ENCODE measurements around the gene DNAJB13. TPM values are rescaled to one million over a fixed set of nuclear protein-coding genes. Genes with fewer than 3 reads are reported as not detected.

The DNAJB13 gene
- total RNA-seq, 3 donors from 2014 or later (not counting 1 experiment from before 2014, with no cell fraction given): 0.45 TPM; not detected in 2

DNA sequence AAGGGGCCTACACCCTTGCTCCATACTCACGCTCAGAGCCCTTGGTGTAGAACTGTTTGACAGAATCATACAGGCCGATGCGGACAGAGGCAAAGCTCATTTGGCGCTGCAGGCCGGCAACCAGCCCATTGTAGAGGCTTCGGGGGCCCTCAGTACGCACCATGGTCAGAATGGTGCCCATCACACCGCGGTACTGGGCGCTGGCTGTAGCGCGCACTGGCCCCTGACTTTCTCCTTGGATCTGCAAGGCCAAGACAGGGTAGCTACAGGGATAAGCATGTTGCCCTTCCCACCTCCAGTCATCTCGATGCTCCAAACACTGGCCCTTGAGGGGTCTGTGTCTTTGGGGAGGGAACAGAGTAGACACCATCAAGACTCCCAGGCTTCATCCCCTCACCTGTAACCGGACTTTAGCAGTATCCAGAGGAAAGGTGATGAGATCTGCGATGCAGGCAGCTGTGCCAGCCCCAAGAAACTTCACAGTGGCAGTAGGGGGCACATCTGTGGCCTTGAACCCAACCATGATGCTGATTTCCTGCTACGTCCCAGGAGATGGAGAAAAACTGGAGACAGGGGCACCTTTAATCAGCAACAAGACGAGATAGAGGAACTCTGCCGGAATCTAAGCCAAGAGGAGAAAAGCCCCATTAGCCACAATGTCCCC lies 27.2 kb downstream of the DNAJB13 start:
- DNase-seq: no peak
- Mint-ChIP-seq H3K27me3 (ENCODE audit: low read depth in 2 of 2) (no peaks in the 10 kb centered on the region), H3K4me1 (peaks cover 81 to 98% of the 10 kb centered on the region in 2 donors), H3K27ac (peak overlapping the region; percentile 97 to 99), H3K36me3 (peaks cover 23% of the 10 kb centered on the region), H3K9me3 (no peaks in the 10 kb centered on the region), H3K4me3 (peak overlapping the region; percentile 90)
- no peaks in the 10 kb centered on the region for H3K9me3 ChIP-seq (ENCODE audit: control insufficient read depth, insufficient read depth, low read length)
- TF ChIP-seq, protein P1, sequence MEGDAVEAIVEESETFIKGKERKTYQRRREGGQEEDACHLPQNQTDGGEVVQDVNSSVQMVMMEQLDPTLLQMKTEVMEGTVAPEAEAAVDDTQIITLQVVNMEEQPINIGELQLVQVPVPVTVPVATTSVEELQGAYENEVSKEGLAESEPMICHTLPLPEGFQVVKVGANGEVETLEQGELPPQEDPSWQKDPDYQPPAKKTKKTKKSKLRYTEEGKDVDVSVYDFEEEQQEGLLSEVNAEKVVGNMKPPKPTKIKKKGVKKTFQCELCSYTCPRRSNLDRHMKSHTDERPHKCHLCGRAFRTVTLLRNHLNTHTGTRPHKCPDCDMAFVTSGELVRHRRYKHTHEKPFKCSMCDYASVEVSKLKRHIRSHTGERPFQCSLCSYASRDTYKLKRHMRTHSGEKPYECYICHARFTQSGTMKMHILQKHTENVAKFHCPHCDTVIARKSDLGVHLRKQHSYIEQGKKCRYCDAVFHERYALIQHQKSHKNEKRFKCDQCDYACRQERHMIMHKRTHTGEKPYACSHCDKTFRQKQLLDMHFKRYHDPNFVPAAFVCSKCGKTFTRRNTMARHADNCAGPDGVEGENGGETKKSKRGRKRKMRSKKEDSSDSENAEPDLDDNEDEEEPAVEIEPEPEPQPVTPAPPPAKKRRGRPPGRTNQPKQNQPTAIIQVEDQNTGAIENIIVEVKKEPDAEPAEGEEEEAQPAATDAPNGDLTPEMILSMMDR (IDR thresholded peaks at IDR 0.05): no peak
- H3K36me3 ChIP-seq (ENCODE audit: control insufficient read depth, insufficient read depth, low read length): peaks cover 72% of the 10 kb centered on the region
- no peak for ATAC-seq
- no peaks in the 10 kb centered on the region for H3K27me3 ChIP-seq (ENCODE audit: control insufficient read depth, insufficient read depth, low read length)
- peak overlapping the region; percentile 98 for H3K27ac ChIP-seq (ENCODE audit: low read length)
- intact Hi-C loops (cut with micrococcal nuclease): no loop called here
- no peak overlapping the region for H3K4me3 ChIP-seq (ENCODE audit: low read length)
- peaks cover 85% of the 10 kb centered on the region for H3K4me1 ChIP-seq (ENCODE audit: control insufficient read depth, insufficient read depth, low read length)
- WGBS (ENCODE audit: insufficient coverage): 95% methylated on average over 17 of the region's 18 CpGs

DNA sequence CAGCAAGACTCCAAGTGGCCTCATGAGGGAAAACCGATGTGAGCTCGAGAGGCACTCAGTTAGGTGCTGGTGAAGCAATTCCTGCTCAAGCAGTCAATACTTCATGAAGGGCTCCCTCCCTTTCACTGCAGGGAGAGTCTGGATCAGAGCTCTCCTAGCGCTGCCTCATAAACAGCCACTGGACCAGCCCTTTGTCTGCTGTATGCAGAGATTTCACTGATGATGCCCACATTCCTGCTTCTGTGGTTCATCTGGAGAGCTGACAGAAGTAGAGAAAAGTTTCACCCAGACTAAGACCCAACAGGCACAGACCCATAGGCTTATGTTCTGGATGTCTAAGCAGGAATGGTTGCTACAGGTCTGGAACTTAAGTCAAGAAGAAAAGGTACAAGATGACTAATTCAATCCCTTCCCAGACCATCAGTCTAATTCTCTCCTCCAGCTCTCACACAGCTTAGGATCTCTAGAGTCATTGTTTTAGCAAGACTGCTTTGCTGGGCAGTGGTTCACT lies 27.8 kb downstream of the DNAJB13 start:
- Histone ChIP-seq H3K27ac (ENCODE audit: low read length) (peak overlapping the region; percentile 98), H3K36me3 (ENCODE audit: control insufficient read depth, insufficient read depth, low read length) (peaks cover 70% of the 10 kb centered on the region), H3K4me1 (ENCODE audit: control insufficient read depth, insufficient read depth, low read length) (peaks cover 83% of the 10 kb centered on the region), H3K9me3 (ENCODE audit: control insufficient read depth, insufficient read depth, low read length) (no peaks in the 10 kb centered on the region), H3K27me3 (ENCODE audit: control insufficient read depth, insufficient read depth, low read length) (no peaks in the 10 kb centered on the region), H3K4me3 (ENCODE audit: low read length) (peak overlapping the region; percentile 97)
- no peaks in the 10 kb centered on the region for H3K9me3 Mint-ChIP-seq
- WGBS (ENCODE audit: insufficient coverage): 97% methylated on average over 3 of the region's 3 CpGs
- H3K4me3 Mint-ChIP-seq: peak overlapping the region; percentile 90
- ATAC-seq (no peak), DNase-seq (no peak)
- H3K4me1 Mint-ChIP-seq: peaks cover 85 to 98% of the 10 kb centered on the region in 2 donors
- intact Hi-C loops (cut with micrococcal nuclease): no loop called here
- TF ChIP-seq, protein P1 (IDR thresholded peaks at IDR 0.05): no peak
- H3K36me3 Mint-ChIP-seq: peaks cover 23% of the 10 kb centered on the region
- no peaks in the 10 kb centered on the region for H3K27me3 Mint-ChIP-seq (ENCODE audit: low read depth in 2 of 2)
- peak overlapping the region; percentile 97 to 99 for H3K27ac Mint-ChIP-seq

DNA sequence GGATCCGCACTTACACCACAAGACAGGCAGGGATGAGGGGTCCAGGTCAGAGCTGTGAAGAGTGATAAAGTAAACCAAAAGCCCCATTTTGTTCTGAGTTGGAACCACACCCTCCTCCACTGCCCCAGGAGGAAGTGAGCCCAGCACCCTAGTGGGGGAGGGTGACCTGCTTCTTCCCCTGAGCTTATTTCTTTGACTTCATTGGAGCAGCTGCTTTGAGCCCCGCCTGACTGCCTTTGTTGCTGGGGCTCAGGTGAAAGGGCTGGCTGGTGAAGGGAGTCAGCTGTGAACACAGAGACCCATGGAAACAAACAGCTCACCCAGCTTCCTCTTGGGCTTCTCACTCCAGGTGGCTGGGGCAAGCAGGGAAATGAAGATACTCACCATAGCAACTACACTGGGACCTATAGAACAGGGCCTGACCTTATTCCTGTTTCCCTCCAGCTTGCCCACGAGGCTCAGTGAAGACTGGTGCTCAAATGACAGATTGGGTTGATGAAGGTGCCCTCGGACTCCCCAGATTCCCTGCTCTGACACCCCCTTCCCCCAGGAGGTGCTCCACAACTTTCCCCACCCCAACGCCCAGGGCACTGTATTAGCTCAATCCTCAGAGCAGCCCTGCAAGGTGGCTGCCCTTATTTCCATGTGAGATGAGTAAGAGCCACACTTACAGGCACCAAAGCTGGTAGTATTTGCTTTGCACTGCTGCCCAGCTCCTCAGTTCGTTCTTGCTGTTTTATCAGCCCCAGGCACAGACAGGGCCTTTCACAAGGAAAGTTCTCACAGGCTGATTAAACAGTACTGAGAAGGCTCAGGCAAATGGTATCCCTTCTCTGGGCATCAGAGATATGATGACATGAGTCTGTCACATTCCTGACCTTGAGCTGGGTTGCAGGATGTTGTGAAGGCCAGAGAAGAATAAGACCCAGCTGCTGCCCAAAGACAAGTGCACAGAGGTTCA lies 29.5 kb downstream of the DNAJB13 start:
- peak; percentile 30 to 43 (median 31) for ATAC-seq
- 7% methylated on average over 5 of the region's 6 CpGs for WGBS (ENCODE audit: insufficient coverage)
- H3K36me3 ChIP-seq (ENCODE audit: control insufficient read depth, insufficient read depth, low read length): peaks cover 58% of the 10 kb centered on the region
- peak; percentile 53 to 91 for DNase-seq
- TF ChIP-seq, protein P1 (IDR thresholded peaks at IDR 0.05): no peak
- Mint-ChIP-seq H3K9me3 (no peaks in the 10 kb centered on the region), H3K4me1 (peaks cover 74 to 87% of the 10 kb centered on the region in 2 donors), H3K27ac (peak overlapping the region; percentile 97 to 99), H3K36me3 (peaks cover 13% of the 10 kb centered on the region), H3K4me3 (peak overlapping the region; percentile 100), H3K27me3 (ENCODE audit: low read depth in 2 of 2) (no peaks in the 10 kb centered on the region)
- intact Hi-C loops (cut with micrococcal nuclease): loop anchor here (5.0 kb wide), 2 partner anchors 42 to 192 kb away; partner anchors contain the start of genes C2CD3 and PPME1
- H3K4me3 ChIP-seq (ENCODE audit: low read length): peak overlapping the region; percentile 97
- H3K27me3 ChIP-seq (ENCODE audit: control insufficient read depth, insufficient read depth, low read length): no peaks in the 10 kb centered on the region
- H3K4me1 ChIP-seq (ENCODE audit: control insufficient read depth, insufficient read depth, low read length): peaks cover 76% of the 10 kb centered on the region
- H3K27ac ChIP-seq (ENCODE audit: low read length): peak overlapping the region; percentile 98
- no peaks in the 10 kb centered on the region for H3K9me3 ChIP-seq (ENCODE audit: control insufficient read depth, insufficient read depth, low read length)
